OCI-LY1 (cell line): ENCODE data around the gene ITGA1.

Experiments used
- EZH2 ChIP-seq: fragments of 200-600 bp; sonication (generic), shearing (Covaris generic); IDR thresholded peaks from 2 replicates; pipeline ENCODE4 v1.8.0; 2017; ENCODE audit warnings: borderline replicate concordance, mixed run types, mild to moderate bottlenecking, antibody characterized with exemption, low read length, moderate library complexity, mixed read lengths
- TF ChIP-seq, protein P1 (sequence below): fragments of 200-600 bp; sonication (generic), shearing (Covaris generic); IDR thresholded peaks from 2 replicates; pipeline ENCODE4 v1.5.1; 2017; ENCODE audit warnings: mild to moderate bottlenecking, antibody characterized with exemption, low read length, moderate library complexity, mixed read lengths

DNA sequence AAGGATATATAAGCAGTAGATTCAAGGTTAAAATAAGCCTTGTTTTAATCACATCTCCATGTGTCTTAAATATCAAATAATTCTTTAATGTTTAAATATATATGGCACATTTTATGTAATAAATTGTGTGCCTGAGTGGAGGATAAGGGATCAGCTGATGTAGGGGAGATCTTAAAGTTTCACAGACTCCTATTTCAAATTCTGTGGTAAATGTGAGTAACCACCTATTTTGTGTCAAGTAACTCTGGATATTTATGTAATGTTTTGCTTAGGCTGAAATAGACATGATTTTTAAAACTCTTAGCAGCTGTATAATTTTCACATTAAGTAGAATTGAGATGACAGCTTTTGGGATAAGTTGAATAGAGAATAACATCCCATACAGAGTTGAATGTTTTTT is 160.1 kb downstream of the ITGA1 start:
- TF ChIP-seq, protein P1, sequence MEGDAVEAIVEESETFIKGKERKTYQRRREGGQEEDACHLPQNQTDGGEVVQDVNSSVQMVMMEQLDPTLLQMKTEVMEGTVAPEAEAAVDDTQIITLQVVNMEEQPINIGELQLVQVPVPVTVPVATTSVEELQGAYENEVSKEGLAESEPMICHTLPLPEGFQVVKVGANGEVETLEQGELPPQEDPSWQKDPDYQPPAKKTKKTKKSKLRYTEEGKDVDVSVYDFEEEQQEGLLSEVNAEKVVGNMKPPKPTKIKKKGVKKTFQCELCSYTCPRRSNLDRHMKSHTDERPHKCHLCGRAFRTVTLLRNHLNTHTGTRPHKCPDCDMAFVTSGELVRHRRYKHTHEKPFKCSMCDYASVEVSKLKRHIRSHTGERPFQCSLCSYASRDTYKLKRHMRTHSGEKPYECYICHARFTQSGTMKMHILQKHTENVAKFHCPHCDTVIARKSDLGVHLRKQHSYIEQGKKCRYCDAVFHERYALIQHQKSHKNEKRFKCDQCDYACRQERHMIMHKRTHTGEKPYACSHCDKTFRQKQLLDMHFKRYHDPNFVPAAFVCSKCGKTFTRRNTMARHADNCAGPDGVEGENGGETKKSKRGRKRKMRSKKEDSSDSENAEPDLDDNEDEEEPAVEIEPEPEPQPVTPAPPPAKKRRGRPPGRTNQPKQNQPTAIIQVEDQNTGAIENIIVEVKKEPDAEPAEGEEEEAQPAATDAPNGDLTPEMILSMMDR = no peak
- TF ChIP-seq EZH2 = no peak
